Measurements from ENCODE around the gene ELAVL1.

- no peak for TF ChIP-seq CTCF (IDR thresholded peaks at IDR 0.05 in 8 of 11, conservative IDR thresholded peaks at IDR 0.05 in 3 of 11)
- TF ChIP-seq POLR2AphosphoS5 (IDR thresholded peaks at IDR 0.05), result no peak
- no peak for TF ChIP-seq POLR2A (IDR thresholded peaks at IDR 0.05)
Measured at GRCh38 chr19:7922836-7923195, 82.6 kb downstream of the ELAVL1 start.
